Stimulated activated CD8-positive, alpha-beta memory T cell treated with anti-CD3 and anti-CD28 coated beads, Interleukin-7, amount 100 ng/mL, for 4 hours (primary cell): Measurements from ENCODE around the gene PTGDS.
"Not testable (repeated sequence)": the region's sequence is repeated elsewhere in the genome, so short reads cannot be mapped to it uniquely, and the experiment has no call there.

Source experiments
- DNase-seq, 2 donors: peaks; one replicate each; pipeline ENCODE4 v3.0.0-alpha.2; 2020; ENCODE audit warnings: low read depth in 2 of 2

The PTGDS gene

DNA sequence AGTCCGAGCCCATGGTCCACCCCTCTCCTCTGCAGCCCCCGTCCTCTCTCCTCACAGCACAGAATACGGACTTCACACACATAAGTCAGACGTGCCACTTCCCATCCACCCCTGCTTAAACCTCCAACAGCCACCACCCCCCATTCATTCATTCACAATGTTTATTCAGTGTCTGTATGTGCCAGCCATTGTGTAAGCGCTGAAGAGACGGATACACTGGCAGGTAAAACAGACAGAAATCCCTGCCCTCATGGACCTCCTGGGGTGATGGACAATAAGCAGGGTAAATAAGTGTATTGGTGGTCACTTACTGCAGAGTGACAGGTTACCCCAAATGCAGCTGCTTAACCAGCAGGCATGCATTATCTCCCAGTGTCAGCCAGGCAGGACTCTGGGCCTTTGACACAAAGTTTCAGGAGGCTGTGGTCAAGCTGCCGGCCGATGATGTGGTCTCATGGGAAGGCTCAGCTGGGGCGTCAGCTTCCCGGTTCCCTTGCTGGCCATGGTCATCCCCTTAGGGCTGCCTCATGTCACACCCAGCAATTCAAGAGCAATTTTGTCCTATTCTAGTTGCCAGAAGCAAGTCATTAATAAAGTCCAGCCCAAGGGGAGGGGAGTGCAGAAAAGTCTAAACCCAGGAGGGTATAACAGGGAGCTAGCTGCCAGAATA is 13.1 kb downstream of the PTGDS start:
- DNase-seq = no peak

DNA sequence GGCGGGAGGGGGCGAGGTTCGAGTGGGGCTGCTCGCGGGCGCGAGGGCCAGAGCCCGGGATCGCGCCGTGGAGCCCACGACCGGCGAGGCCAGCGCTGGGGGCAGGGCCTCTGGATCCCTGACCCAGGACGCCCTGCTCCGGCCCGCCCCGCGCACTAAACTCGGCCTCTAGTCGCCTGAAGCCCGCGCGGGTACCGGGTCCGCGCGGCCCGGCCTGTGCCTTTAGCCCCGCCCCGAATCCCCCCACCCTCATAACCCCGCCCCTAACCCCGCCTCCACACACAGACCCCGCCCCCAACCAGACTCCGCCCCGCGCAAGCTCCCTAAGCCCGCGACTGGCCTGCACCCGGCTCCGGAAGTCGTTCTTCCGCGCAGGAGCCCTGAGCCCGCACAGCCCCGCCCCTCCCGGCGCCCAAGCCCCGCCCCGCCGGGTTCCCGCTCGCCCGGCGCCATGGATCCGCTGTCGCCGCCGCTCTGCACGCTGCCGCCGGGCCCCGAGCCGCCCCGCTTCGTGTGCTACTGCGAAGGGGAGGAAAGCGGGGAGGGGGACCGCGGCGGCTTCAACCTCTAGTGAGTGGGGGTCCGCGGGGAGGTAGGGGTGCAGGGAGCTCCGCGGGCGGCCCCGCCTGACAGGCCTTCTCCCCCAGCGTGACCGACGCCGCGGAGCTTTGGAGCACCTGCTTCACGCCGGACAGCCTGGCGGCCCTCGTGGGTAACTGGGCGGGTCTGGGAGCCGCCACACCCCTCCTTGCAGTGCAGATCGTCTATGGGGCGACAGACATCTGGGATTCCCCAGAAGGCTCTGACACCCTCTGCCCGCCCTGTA is 14.9 kb downstream of the PTGDS start, which contains the start of gene PAXX:
TSS of gene PAXX (plus strand) at position 430 of the 826 bp plus-strand sequence. CDS start at position 452, 22 bp downstream.
- peak; percentile 80 to 91 for DNase-seq

DNA sequence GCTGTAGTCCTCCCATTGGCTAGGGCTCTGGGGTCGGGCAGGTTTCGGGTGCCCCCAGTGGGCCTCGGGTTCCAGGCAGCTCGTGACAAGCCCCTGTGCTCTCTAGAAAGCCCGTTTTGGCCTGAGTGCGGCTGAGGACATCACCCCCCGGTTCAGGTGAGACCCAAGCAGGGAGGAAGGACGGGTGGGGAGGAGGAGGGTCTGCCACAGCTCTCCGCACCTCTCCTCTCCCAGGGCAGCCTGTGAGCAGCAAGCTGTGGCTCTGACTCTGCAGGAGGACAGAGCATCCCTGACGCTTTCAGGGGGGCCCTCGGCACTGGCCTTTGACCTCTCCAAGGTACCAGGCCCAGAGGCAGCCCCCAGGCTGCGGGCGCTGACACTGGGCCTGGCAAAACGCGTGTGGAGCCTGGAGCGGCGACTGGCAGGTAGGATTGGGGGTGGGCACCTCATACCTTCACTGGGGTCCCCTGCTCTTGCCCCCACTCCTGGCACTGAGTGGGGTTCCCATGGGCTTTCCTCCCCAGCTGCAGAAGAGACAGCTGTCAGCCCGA is 15.6 kb downstream of the PTGDS start:
- DNase-seq = no peak

DNA sequence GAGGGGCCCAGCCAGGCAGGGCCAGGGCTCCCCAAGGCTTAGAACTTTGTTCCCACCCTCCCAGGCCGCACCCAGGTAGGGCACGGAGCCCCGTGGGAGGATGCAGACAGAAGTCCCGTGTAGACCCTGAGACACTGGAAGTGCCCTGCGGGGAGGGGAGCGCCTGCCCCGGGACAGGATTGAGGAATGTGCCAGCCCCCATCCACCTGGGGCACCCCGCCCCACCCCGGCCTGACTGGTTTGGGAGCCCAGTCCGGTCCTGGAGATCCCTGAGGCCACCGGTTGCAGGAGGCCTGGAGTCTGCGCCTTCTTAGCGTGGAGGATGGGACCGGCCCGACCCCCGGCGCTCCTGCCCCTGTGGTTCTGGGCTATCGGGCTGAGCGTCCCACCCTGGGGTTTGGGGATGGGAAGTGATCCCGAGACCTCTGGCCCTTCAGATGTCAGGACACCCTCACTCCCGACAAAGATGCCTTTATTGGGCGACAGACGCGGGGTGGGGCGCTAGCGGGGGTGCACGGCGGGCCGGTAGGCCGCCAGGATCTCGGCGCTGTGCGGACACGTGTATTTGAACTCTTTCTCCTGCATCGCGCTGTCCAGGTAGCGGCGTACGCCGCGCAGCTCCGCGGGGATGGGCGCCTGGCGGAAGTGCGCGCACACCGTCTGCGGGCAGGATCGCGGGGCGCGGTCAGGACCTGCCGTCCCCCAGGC is 17.0 kb downstream of the PTGDS start:
- no peak for DNase-seq

DNA sequence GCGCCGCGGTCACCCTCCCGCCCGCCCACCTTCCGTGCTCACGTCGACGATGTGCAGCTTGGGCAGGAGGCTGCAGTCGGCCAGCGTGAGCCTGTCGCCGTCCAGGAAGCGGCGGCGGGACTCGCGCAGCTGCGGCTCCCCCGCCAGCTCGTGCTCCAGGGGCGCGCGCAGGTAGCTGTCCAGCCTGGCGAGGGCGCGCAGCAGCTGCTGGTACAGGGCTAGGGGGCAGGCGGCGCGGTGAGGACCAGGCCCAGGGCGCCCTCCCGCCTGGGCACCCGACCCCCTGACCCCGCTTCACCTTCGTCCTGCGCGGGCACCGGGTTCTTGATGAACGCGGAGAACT is 17.6 kb downstream of the PTGDS start:
- DNase-seq = no peak

DNA sequence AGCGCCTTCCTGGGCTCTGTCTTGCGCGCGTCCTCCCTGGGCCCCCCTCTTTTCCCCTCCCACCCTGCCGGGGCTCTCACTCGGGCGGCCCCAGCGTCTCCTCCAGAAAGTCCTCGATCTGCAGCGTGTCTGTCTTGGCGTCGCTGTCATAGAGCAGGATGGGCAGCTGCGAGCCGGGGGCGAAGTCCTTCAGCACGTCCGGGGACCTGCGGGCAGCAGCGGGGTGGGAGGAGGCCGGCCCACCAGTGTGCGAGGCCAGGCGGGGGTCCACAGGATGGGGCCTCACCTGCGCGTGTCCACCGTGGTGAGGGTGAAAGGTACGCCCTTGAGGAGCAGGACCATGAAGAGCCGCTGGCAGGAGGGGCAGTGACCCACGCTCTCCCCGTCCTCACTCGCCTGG is 18.1 kb downstream of the PTGDS start:
- no peak for DNase-seq

DNA sequence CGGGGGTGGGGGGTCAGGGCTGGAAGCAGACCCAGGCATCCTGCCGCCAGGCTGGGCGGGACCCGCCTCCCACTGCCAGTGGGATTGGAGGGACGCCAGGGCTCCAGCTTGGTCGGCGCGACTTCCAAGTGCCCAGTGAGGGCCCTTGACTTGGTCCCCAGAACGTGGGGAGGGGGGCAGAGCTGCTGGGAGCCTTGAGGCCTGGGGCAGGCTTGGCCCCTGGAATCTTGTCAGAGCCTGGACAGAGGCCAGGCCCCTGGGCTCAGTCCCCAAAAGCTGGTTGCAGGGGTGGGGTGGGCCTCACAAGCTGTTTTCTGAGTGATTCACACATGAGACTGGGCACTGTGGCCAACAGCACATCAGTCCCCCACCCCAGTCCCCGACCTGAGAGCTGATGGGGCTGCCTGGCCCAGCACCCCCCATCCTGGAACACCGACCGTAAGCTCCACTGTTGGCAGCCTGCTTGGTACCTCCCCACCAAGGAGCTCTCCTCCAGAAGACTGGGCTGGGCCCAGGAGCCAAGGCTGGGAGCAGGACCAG is 18.5 kb downstream of the PTGDS start:
- no peak for DNase-seq

DNA sequence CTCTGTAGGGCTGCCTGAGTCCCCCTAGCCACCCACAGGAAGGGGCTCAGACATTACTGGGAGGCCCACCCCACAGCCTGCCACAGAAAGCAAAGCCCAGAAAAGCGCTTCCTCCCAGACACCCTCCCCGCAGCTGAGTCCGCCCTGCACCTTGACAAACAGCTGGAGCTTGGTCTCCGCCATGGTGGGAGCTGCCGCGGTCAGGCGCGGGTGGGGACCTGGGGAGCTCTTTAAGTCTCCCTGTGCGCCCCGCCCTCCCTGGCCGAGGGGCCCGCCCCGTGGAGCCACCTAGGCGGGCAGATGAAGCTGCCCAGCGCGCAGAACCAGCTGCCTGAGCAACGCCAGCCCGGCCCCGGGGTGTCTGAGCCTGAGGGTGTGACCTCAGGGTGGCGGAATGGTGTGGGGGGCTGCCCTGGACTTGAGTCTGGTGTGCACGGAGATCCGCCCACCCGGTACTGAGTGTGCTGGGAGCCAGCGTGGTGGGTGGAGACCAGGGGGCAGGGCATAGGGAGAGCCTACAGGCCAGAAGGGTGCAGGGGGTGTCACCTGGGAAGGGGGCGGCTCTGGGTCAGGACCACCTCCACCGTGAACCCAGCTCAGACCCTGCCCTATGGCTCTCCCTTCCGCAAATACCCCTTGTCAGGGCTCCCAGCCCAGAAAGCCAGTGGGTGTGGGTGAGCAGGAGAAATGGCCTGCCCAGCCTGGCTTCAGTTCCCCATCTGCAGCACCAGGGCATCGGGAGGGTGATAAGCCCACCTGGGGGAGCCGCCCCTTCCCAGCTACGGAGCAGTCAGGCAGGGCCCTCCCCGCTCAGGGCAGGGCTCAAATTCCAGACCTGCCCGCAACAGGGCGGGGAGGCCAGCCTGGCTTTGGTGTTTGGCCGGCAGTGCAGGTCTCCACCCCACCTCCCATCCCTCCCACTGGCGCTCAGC is 19.3 kb downstream of the PTGDS start, which contains the start of gene CLIC3:
TSS of gene CLIC3 (minus strand) at position 208 of the 932 bp plus-strand sequence. CDS start at position 183, 25 bp downstream.
- DNase-seq = peak in 1 of 2 donors; percentile 58

DNA sequence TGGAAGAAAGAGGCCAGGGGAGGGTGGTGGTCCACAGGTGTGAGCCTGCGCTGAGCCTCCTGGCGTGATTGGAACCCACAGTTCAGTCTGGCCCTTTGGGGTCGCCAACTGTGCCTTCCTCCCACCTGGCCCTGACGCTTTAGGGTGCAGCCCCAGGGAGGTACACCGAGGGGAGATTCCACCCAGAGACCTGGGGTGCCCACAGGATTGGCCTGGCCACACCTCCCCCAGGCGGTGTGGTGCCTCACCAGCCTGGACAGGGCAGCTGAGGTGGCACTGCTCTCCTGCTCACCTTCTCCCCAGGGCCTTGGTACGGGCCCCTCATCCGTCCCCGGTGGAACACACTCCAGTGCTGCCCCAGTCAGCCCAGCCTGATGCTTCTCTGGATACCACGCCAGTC is 20.1 kb downstream of the PTGDS start:
- DNase-seq = no peak

DNA sequence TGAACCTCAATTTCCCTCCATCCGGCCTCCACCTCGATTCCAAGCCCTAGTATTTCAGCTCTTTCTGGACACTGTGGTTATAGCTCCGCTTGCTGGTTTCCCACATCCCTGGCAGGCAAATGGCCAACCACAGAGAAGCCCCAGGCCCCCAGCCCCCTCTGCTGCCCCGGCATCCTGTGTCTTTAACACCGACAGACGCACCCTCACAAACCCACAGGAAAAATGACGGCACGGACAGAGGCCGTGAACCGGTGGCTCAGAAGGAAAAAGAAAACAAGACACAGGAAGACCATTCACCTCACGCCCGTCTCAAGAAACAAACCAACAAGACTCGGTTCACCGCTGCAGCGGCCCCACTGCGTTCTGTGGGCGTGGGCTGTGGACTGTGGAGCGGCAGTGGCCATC is 20.5 kb downstream of the PTGDS start:
- DNase-seq = peak; percentile 17 to 36

DNA sequence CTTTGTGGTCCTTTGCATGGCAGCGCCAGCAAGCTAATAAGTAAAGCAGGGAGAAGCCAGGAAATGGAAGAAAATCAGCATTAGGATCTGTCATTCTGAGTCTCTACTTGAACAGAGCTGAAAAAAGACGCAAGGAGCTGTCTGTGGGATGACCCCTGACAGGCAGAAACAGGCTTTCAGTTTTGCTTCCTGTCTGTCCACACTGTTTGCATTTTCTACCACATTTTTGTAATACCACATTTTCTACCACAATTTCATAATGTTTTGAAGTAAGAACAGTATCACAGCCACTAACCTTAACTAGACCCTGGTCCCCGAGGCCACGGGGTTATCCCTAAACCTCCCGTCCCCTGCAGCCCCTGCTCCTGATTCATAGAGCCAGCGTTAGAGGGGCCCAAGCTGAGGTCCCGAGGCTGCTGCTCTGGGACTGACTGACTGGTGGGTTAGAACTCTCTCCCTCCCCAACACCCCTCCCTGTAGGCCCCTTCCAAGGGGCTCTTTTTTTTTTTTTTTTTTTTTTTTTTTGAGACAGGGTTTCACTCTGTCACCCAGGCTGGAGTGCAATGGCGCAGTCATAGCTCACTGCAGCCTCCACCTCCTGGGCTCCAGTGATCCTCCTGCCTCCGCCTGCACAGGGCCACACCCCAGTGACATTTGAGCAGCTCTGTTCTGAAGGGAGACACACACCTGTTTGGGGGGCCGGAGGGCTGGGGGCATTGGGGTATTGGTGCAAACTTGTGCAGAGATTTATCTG is 23.1 kb downstream of the PTGDS start:
- no peak for DNase-seq

DNA sequence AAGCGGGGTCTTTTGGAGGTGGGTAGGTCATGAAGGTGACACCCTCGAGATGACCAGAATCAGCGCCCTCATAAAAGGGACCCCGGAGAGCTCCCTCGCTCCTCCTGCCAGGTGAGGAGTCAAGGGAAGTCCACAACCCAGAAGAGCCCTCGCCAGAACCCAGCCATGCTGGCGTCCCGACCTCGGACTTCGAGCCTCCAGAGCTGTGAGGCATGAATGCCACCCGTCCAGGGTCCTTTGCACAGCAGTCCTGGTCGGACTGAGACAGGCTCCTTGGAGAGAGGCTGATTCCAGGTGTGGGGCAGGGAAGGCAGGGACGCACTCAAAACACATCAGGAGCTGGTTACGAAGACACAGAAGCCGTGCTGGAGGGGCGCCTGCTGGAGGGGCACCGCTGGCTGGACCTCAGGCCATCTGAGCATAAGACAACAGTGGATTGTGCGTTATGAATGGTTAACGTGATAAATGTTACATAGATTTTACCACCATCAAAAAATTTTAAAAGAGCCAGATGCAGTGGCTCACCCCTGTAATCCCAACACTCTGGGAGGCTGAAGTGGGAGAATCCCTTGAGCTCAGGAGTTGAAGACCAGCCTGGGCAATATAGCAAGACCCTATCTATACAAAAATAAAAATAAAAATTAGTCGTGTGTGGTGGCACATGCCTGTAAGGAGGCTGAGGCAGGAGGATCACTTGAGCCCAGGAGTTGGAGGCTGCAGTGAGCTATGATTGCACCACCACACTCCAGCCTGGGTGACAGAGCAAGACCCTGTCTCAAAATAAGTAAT is 24.7 kb downstream of the PTGDS start:
- DNase-seq = no peak

DNA sequence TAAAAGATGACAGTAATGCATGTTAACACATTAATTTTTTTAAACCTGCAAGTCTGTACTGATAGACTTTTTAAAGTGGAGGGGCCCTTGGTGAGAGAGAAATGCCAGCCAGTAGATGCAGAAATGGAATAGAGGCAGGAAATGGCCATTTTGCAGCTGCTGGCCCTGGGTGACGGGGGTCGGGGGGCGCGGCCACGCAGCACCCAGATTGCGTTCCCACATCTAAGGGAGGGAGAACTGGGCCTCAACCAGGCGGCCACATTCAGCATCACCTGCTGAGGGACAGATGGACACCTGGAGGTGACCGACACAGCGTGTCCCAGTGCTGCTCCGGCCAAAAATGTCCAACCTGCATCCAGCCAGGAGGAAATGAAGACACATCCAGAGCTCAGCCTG is 25.3 kb downstream of the PTGDS start:
- no peak for DNase-seq

DNA sequence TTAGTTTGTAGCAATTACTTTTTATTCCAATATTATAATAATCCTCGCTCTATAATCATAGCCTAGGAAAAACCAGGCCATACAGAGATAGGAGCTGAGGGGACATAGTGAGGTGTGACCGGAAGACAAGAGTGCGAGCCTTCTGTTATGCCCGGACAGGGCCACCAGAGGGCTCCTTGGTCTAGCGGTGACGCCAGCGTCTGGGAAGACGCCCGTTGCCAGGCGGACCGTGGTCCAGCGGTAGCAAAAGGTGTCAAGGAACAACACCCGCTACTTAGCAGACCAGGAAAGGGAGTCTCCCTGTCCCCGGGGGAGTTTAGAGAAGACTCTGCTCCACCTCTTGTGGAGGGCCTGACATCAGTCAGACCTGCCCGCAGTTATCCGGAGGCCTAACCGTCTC is 27.0 kb downstream of the PTGDS start:
- DNase-seq = not testable (repeated sequence)

DNA sequence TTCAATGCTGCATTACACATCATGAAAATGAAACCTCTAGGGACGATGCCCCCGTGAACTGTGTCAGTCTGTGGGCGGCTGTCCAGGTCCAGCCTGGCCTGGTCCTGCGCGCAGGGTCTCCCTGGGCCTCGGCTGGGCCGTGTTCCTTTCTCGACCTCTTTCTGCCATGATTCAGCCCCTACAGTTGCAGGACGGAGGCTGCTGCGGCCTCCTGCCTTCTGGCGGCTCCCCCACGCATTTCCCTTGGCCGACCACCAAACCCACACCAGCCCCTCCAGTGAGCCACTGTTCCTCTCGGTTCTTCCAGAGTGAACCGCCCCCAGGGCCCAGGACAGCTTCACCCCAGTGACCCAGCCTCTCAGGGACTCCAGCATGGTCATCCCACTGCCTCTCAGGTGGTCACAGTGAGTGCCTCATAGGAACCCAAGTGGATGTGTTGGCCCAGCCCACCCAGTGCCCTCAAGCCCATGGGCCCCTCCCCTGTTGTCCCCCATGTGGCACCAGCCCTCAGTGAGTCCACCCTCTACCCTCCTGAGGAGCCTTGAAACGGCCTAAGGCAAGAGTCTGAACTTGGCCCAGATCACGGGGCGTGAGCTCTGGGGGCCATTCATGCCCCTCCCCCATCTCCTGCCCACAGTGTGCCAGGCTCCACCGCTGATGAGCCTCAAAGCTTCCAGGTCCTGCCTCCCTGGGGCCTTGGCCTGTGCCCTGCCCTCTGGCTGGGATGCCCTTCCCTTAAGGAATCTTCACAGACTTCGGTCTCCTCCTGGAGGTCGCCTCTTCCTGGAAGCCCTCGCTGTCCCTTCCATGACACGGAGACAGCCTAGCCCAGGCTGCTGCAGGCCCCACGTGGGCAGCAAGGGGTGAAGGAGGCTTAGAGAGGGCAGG is 29.1 kb downstream of the PTGDS start:
- no peak for DNase-seq

DNA sequence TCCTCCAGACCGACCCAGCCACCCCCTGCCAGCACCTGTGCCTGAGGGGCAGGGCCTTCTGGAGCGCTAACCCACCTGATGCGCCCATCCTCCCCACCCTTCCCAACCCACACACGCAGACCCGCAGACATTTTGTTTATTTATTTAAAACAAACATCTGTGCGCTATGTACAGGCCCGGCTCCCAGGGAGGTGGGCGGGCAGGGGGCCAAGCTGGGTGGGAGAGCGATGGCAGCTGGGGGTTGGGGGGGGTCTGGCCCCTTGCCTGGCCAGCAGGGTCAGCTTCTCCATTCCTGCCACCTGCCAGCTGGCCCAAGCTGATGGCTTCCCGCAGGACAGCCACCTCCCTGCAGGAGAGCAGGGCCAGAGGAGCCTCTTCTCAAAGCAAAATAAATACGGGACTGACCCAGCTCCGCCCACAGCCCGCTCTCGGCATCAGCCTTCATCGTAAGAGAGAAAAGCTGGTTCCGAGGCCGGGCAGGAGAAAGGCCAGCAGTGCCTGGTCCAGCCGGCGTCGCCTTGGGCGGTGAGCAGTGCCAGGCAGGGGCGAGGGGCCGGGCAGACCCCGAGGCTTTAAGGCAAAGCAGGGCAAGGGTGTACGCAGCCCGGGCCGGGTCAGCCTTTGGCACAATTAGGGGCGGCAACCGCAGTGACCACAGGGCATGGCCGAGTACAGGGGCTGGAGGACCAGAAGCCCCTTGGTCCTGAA is 30.0 kb downstream of the PTGDS start:
- DNase-seq = no peak

DNA sequence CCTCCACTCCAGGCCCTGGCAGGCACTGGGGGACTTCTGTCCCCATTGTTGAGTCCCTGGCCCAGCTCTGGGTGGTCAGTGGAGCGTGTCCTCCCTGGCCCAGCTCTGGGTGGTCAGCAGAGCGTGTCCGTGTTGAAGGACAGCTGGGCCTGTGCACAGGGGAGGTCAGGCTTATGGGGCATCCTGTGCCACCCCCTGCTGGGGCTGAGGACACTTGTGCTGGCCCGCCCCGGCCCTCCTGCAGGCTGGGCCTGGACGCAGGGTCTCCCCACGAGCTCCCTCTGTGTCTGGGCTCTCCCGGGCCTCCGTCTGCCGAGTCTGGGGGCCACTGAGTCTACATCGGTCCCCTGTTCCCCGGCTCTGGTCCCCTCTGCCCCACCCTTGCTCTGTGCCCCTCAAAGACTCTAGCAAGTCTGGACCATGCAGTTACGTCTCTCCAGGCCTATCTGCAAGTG is 30.5 kb downstream of the PTGDS start:
- DNase-seq = no peak

DNA sequence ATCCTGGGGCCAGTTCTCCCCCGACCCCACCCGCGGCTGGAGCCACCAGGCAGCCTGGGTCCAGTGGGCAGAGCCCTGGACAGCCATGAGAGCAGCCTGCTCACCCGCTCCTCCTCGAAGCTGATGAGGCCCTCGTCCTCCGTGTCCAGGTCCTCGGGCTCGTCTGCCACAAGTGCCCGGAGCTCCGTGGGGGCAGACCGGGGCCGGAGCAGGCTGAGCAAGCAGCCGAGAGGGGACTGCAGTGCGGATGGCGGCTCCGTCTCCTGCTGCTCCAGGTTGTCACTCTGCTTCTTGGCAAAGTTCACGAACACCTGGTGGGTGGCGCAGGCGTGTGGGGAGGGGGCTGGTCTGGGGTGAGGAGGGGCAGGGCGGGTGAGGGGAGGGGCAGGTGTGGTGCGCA is 31.0 kb downstream of the PTGDS start:
- no peak for DNase-seq
